Measurements from ENCODE around the gene DENND4B.

Gene DENND4B

GRCh38 chr1:153946622-153947241 is at the start of gene DENND4B:
DENND4B (minus strand) TSS chr1:153946718; CDS start chr1:153944374, 2,344 bp downstream.
- Histone ChIP-seq H3K4me1 (ENCODE audit: control insufficient read depth, insufficient read depth, low read length) (peaks cover 3% of the 10 kb centered on the region), H3K9me3 (ENCODE audit: control insufficient read depth, insufficient read depth, low read length) (no peaks in the 10 kb centered on the region), H3K27me3 (ENCODE audit: control insufficient read depth, insufficient read depth, low read length) (no peaks in the 10 kb centered on the region), H3K36me3 (ENCODE audit: control insufficient read depth, insufficient read depth, low read length) (peaks cover 26% of the 10 kb centered on the region), H3K4me3 (ENCODE audit: low read length) (peak within 1 kb of the TSS; percentile 93), H3K27ac (ENCODE audit: low read length) (no peak within 1 kb of the TSS)
- no CpG with 5 or more reads among the region's 28 CpGs for WGBS (ENCODE audit: insufficient coverage, insufficient read length)
- no peak for DNase-seq (ENCODE audit: low read depth, low spot score)

DNA sequence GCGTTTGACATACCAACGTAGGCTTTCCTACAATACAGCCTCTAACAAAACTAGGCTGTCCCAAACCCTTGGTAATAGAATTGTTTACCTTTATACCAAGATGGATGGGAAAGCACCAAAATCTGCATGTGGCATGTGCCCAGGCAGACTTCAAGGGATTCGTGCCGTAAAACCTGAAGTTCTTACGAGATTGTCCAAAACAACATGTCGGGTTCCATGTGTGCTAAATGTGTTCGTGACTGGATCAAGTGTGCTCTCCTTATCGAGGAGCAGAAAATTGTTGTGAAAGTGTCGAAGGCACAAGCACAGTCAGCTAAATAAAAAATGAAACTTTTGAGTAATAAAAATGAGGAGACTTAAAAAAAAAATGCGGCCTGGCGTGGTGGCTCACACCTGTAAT is 49.1 kb upstream of the DENND4B start:
- Histone ChIP-seq H3K4me3 (ENCODE audit: low read length) (no peak overlapping the region), H3K9me3 (ENCODE audit: control insufficient read depth, insufficient read depth, low read length) (no peaks in the 10 kb centered on the region), H3K4me1 (ENCODE audit: control insufficient read depth, insufficient read depth, low read length) (no peaks in the 10 kb centered on the region), H3K27me3 (ENCODE audit: control insufficient read depth, insufficient read depth, low read length) (no peaks in the 10 kb centered on the region), H3K27ac (ENCODE audit: low read length) (no peak overlapping the region), H3K36me3 (ENCODE audit: control insufficient read depth, insufficient read depth, low read length) (peaks cover 17% of the 10 kb centered on the region; the same call in 1 of the 2 replicates)
- WGBS (ENCODE audit: insufficient coverage, insufficient read length), result no CpG with 5 or more reads among the region's 11 CpGs
- DNase-seq (ENCODE audit: low read depth, low spot score), result no peak

DNA sequence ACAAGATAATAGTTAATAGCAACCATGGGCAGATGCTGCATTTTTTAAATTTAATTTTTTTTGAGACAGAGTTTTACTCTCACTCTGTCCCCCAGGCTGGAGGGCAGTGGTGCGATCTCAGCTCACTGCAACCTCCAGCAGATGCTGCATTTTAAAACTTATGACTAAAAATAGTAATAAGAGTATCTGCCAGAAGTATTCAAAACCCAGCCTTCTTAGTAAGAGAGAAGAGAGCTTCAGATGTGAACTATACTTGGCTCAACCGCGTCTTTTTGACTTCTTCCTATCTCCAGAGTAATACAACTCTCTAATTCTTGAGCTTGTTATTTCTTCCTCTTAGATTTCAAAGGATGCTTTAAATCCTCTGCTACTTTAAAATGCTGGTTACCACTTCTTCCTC is 48.7 kb upstream of the DENND4B start:
- Histone ChIP-seq H3K27ac (ENCODE audit: low read length) (no peak overlapping the region), H3K36me3 (ENCODE audit: control insufficient read depth, insufficient read depth, low read length) (peaks cover 17% of the 10 kb centered on the region; the same call in 1 of the 2 replicates), H3K4me3 (ENCODE audit: low read length) (no peak overlapping the region), H3K4me1 (ENCODE audit: control insufficient read depth, insufficient read depth, low read length) (no peaks in the 10 kb centered on the region), H3K27me3 (ENCODE audit: control insufficient read depth, insufficient read depth, low read length) (no peaks in the 10 kb centered on the region), H3K9me3 (ENCODE audit: control insufficient read depth, insufficient read depth, low read length) (no peaks in the 10 kb centered on the region)
- no peak for DNase-seq (ENCODE audit: low read depth, low spot score)
- WGBS (ENCODE audit: insufficient coverage, insufficient read length), result no CpG with 5 or more reads among the region's 3 CpGs

DNA sequence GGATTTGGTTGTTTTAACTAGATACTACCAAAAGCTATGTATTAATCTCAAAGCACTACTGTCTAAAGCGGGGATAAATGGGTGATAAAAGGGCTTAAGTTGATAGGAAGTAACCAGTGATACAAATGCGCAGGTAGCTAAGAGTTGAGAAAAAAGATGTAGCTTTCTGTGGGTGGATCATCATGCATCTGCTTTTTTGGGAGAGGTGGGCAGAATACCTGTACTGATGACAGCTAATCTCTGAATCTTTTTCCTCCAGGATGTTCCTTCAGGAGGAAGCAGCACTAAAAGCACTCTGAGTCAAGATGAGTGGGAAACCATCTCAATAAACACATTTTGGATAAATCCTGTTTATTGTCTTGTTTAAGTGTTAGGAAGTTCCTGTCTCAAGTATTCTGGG is 45.3 kb upstream of the DENND4B start:
- DNase-seq (ENCODE audit: low read depth, low spot score), result no peak
- H3K27ac ChIP-seq (ENCODE audit: low read length), result no peak overlapping the region
- no CpG with 5 or more reads among the region's 2 CpGs for WGBS (ENCODE audit: insufficient coverage, insufficient read length)
- H3K9me3 ChIP-seq (ENCODE audit: control insufficient read depth, insufficient read depth, low read length), result no peaks in the 10 kb centered on the region
- H3K27me3 ChIP-seq (ENCODE audit: control insufficient read depth, insufficient read depth, low read length), result no peaks in the 10 kb centered on the region
- H3K4me1 ChIP-seq (ENCODE audit: control insufficient read depth, insufficient read depth, low read length), result no peaks in the 10 kb centered on the region
- H3K36me3 ChIP-seq (ENCODE audit: control insufficient read depth, insufficient read depth, low read length), result peaks cover 17% of the 10 kb centered on the region; the same call in 1 of the 2 replicates
- no peak overlapping the region for H3K4me3 ChIP-seq (ENCODE audit: low read length)

DNA sequence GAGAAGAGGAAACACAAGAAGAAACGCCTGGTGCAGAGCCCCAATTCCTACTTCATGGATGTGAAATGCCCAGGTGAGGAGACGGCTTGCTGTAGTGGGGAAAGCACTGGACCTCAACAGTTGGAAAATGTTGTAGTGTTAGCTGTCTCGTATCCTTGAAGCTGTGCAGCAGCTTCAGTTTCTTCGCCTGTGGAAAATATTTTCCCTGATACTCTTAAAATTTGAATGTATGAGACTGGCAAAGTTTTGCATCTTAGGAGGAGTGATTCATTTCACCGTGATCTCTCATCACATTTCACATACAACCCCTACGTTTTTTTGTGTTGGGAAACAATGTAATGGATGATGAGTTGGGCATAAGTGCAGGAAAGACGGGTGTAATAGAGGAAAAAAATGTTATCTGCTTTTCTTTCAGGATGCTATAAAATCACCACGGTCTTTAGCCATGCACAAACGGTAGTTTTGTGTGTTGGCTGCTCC is 44.7 kb upstream of the DENND4B start:
- no peak for DNase-seq (ENCODE audit: low read depth, low spot score)
- H3K27ac ChIP-seq (ENCODE audit: low read length), result no peak overlapping the region
- no CpG with 5 or more reads among the region's 9 CpGs for WGBS (ENCODE audit: insufficient coverage, insufficient read length)
- H3K9me3 ChIP-seq (ENCODE audit: control insufficient read depth, insufficient read depth, low read length), result no peaks in the 10 kb centered on the region
- H3K36me3 ChIP-seq (ENCODE audit: control insufficient read depth, insufficient read depth, low read length), result peaks cover 17% of the 10 kb centered on the region; the same call in 1 of the 2 replicates
- peak overlapping the region; percentile 84 for H3K4me3 ChIP-seq (ENCODE audit: low read length)
- no peaks in the 10 kb centered on the region for H3K4me1 ChIP-seq (ENCODE audit: control insufficient read depth, insufficient read depth, low read length)
- H3K27me3 ChIP-seq (ENCODE audit: control insufficient read depth, insufficient read depth, low read length), result no peaks in the 10 kb centered on the region

DNA sequence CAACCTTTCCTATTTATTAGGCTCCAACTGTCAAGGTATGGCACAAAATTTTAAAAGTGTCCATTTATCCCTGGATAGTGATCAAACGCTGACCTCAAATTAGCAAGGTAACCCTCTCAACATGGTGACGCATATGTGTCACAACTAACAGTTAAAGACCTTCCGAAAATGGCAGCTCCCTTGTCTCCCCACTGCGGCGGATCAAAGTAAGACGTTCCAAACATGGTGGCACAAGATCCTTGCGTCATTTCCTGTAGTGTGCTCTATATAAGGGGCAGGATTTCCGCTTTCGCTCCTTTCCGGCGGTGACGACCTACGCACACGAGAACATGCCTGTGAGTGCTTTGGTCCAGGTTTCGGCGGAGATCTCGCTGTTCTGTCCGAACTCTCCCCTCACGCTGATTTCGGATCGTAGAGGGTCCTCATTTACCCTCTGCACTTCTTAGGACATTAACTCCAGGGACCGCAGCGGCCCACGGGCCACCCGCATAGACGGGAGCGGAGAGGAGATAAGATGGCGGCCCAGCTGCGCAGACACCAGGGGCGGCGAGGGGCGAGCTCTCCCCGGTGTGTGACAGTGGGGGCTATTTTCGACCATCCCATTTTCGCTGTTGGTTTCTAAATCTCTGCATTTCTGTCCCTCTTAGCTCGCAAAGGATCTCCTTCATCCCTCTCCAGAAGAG is 44.1 kb upstream of the DENND4B start, which contains the start of gene RPS27:
TSS of gene RPS27 (plus strand) at position 295 of the 683 bp plus-strand sequence. CDS start at position 330, 35 bp downstream.
- Histone ChIP-seq H3K27me3 (ENCODE audit: control insufficient read depth, insufficient read depth, low read length) (no peaks in the 10 kb centered on the region), H3K36me3 (ENCODE audit: control insufficient read depth, insufficient read depth, low read length) (peaks cover 17% of the 10 kb centered on the region; the same call in 1 of the 2 replicates), H3K9me3 (ENCODE audit: control insufficient read depth, insufficient read depth, low read length) (no peaks in the 10 kb centered on the region), H3K4me1 (ENCODE audit: control insufficient read depth, insufficient read depth, low read length) (no peaks in the 10 kb centered on the region), H3K4me3 (ENCODE audit: low read length) (peak within 1 kb of the TSS; percentile 84), H3K27ac (ENCODE audit: low read length) (no peak within 1 kb of the TSS)
- DNase-seq (ENCODE audit: low read depth, low spot score), result peak; percentile 95
- no CpG with 5 or more reads among the region's 36 CpGs for WGBS (ENCODE audit: insufficient coverage, insufficient read length)

- WGBS (ENCODE audit: insufficient coverage, insufficient read length), result no CpG with 5 or more reads among the region's 8 CpGs
- H3K9me3 ChIP-seq (ENCODE audit: control insufficient read depth, insufficient read depth, low read length), result no peaks in the 10 kb centered on the region
- H3K4me1 ChIP-seq (ENCODE audit: control insufficient read depth, insufficient read depth, low read length), result peaks cover 1% of the 10 kb centered on the region; the same call in 1 of the 2 replicates
- DNase-seq (ENCODE audit: low read depth, low spot score), result no peak
- peaks cover 9% of the 10 kb centered on the region; the same call in 1 of the 2 replicates for H3K36me3 ChIP-seq (ENCODE audit: control insufficient read depth, insufficient read depth, low read length)
- no peak overlapping the region for H3K27ac ChIP-seq (ENCODE audit: low read length)
- H3K27me3 ChIP-seq (ENCODE audit: control insufficient read depth, insufficient read depth, low read length), result no peaks in the 10 kb centered on the region
- no peak overlapping the region for H3K4me3 ChIP-seq (ENCODE audit: low read length)
These were observed 41.1 kb upstream of the DENND4B start for GRCh38 chr1:153987621-153988020.

DNA sequence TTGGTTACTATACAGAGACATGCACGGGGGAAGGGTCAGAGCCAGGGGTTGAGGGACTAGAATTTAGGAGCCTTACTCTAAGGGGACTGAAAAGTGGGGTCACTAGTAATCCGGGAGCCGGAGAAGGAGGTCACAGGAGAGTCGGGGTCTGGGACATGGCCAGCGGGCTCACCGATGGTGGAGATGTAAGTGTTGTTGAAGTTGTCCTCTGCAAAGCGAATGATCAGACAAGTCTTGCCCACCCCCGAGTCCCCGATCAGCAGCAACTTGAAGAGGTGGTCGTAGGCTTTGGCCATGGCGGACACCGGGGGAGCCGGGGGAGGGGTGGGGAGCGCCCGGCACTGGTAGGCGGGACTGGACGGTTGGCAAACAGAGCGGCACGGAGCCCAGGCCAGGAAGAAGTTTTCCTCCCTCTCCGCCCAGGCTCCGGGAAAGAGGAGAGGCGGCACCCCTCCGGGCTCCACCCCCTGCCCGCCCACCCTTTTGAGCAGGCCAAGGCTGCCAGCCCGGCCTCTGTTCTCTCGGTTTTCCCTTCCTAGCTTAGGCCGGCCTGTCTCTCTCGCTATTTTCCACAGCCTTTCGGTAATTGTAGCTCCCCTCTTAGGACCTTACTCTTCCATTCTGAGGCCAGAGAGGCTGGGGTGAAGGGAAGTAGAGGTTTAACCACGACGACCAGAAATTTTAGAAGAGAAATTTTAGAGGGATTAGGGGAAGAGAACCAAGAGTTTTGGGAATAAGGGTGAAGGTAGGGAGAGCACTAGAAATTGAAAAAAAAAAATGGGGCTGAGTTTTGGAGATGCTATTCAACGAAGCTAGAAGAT is 39.6 kb upstream of the DENND4B start, which contains the start of gene RAB13:
TSS of gene RAB13 (minus strand) at position 399 of the 821 bp plus-strand sequence. CDS start at position 296, 103 bp downstream.
- peak within 1 kb of the TSS; percentile 49 for H3K4me3 ChIP-seq (ENCODE audit: low read length)
- peaks cover 1% of the 10 kb centered on the region; the same call in 1 of the 2 replicates for H3K4me1 ChIP-seq (ENCODE audit: control insufficient read depth, insufficient read depth, low read length)
- H3K27ac ChIP-seq (ENCODE audit: low read length), result no peak within 1 kb of the TSS
- WGBS (ENCODE audit: insufficient coverage, insufficient read length), result no CpG with 5 or more reads among the region's 32 CpGs
- DNase-seq (ENCODE audit: low read depth, low spot score), result peak; percentile 35
- H3K36me3 ChIP-seq (ENCODE audit: control insufficient read depth, insufficient read depth, low read length), result peaks cover 14% of the 10 kb centered on the region; the same call in 1 of the 2 replicates
- no peaks in the 10 kb centered on the region for H3K9me3 ChIP-seq (ENCODE audit: control insufficient read depth, insufficient read depth, low read length)
- H3K27me3 ChIP-seq (ENCODE audit: control insufficient read depth, insufficient read depth, low read length), result no peaks in the 10 kb centered on the region

GRCh38 chr1:153985341-153985912 is 38.9 kb upstream of the DENND4B start:
- Histone ChIP-seq H3K9me3 (ENCODE audit: control insufficient read depth, insufficient read depth, low read length) (no peaks in the 10 kb centered on the region), H3K27me3 (ENCODE audit: control insufficient read depth, insufficient read depth, low read length) (no peaks in the 10 kb centered on the region), H3K4me3 (ENCODE audit: low read length) (peak overlapping the region; percentile 49), H3K4me1 (ENCODE audit: control insufficient read depth, insufficient read depth, low read length) (peaks cover 1% of the 10 kb centered on the region; the same call in 1 of the 2 replicates), H3K27ac (ENCODE audit: low read length) (no peak overlapping the region), H3K36me3 (ENCODE audit: control insufficient read depth, insufficient read depth, low read length) (peaks cover 14% of the 10 kb centered on the region; the same call in 1 of the 2 replicates)
- WGBS (ENCODE audit: insufficient coverage, insufficient read length), result no CpG with 5 or more reads among the region's 7 CpGs
- no peak for DNase-seq (ENCODE audit: low read depth, low spot score)
